Osteoblast (primary cell): ENCODE measurements around the gene ZFP64. TPM values are rescaled to one million over a fixed set of nuclear protein-coding genes. Genes with fewer than 3 reads are reported as not detected.

ENCODE experiments used
- DNase-seq: peaks from one replicate; pipeline ENCODE4 v3.0.0; 2011; ENCODE audit warnings: low spot score, mixed read lengths; ENCODE audit not compliant: insufficient read length; ENCODE audit errors: missing footprints
- H2AFZ ChIP-seq: 2 replicates; pipeline ENCODE4 v1.6.0; 2011; ENCODE audit warnings: mild to moderate bottlenecking, low read length
- H3K27ac ChIP-seq: 2 replicates; pipeline ENCODE4 v1.5.1; 2011; ENCODE audit warnings: mild to moderate bottlenecking, low read depth, low read length, moderate library complexity
- H3K27me3 ChIP-seq: 2 replicates; pipeline ENCODE4 v1.6.0; 2012; ENCODE audit warnings: mild to moderate bottlenecking, control low read depth, inconsistent platforms, low read length, moderate library complexity; ENCODE audit not compliant: insufficient read depth
- H3K36me3 ChIP-seq: 2 replicates; pipeline ENCODE4 v1.5.1; 2011; ENCODE audit warnings: mild to moderate bottlenecking, low read length, control low read depth, moderate library complexity; ENCODE audit not compliant: insufficient read depth
- H3K4me1 ChIP-seq: 2 replicates; pipeline ENCODE4 v1.5.1; 2011; ENCODE audit warnings: mild to moderate bottlenecking, low read length, control low read depth, moderate library complexity; ENCODE audit not compliant: insufficient read depth
- H3K4me2 ChIP-seq: 2 replicates; pipeline ENCODE4 v1.6.0; 2011; ENCODE audit warnings: mild to moderate bottlenecking, low read length; ENCODE audit not compliant: insufficient read depth
- H3K4me3 ChIP-seq: fragments of 200-600 bp; sonication (generic); 3 replicates; pipeline ENCODE4 v1.5.1; 2012; ENCODE audit warnings: mild to moderate bottlenecking, low read length, inconsistent platforms; ENCODE audit not compliant: insufficient read depth
- H3K79me2 ChIP-seq: 2 replicates; pipeline ENCODE4 v1.6.0; 2012; ENCODE audit warnings: mild to moderate bottlenecking, low read length, control low read depth, inconsistent platforms; ENCODE audit not compliant: insufficient read depth
- H3K9me3 ChIP-seq: 2 replicates; pipeline ENCODE4 v1.5.1; 2011; ENCODE audit warnings: low read depth, low read length, control low read depth
- H4K20me1 ChIP-seq: 2 replicates; pipeline ENCODE4 v1.6.0; 2012; ENCODE audit warnings: mild to moderate bottlenecking, low read length, control low read depth; ENCODE audit not compliant: insufficient read depth
- total RNA-seq: library from RNA; depleted of rRNA; stranded (reverse); fragments of >200 nt; gene quantifications from 2 replicates; pipeline ENCODE4 v1.2.3, GENCODE V29; 2012
- TF ChIP-seq, protein P1 (sequence below): IDR thresholded peaks from 2 replicates; pipeline ENCODE4 v1.5.1; 2011; ENCODE audit warnings: mild to moderate bottlenecking, low read depth, low read length, moderate library complexity; ENCODE audit errors: extremely low read depth

Gene ZFP64
- total RNA-seq, 1 donor, result 33.3 TPM

DNA sequence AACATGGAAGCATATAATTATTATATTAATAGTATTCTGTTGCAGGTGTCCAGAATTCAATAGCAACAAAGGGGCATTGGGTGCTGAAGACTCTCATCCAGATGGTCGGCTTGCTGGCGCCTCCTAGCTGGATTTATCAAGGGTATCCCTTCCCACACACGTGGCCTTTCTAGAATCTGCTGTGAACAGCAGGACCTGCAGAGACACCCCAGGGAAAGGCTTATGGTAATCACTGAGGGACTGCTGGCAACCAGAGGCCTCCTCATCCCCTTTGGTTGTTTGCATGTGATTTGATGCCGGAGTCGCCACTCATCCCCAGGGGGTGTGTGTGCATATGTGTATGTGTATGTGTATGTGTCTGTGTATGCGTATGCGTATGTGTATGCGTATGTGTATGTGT lies 20.6 kb downstream of the ZFP64 start:
- Histone ChIP-seq H2AFZ (no peak overlapping the region), H3K4me2 (no peak overlapping the region), H3K36me3 (no peaks in the 10 kb centered on the region), H3K4me1 (no peaks in the 10 kb centered on the region), H3K27ac (no peak overlapping the region), H3K27me3 (no peaks in the 10 kb centered on the region), H4K20me1 (no peaks in the 10 kb centered on the region), H3K4me3 (no peak overlapping the region), H3K9me3 (no peaks in the 10 kb centered on the region), H3K79me2 (no peaks in the 10 kb centered on the region)
- TF ChIP-seq, protein P1, sequence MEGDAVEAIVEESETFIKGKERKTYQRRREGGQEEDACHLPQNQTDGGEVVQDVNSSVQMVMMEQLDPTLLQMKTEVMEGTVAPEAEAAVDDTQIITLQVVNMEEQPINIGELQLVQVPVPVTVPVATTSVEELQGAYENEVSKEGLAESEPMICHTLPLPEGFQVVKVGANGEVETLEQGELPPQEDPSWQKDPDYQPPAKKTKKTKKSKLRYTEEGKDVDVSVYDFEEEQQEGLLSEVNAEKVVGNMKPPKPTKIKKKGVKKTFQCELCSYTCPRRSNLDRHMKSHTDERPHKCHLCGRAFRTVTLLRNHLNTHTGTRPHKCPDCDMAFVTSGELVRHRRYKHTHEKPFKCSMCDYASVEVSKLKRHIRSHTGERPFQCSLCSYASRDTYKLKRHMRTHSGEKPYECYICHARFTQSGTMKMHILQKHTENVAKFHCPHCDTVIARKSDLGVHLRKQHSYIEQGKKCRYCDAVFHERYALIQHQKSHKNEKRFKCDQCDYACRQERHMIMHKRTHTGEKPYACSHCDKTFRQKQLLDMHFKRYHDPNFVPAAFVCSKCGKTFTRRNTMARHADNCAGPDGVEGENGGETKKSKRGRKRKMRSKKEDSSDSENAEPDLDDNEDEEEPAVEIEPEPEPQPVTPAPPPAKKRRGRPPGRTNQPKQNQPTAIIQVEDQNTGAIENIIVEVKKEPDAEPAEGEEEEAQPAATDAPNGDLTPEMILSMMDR, result no peak
- no peak for DNase-seq

DNA sequence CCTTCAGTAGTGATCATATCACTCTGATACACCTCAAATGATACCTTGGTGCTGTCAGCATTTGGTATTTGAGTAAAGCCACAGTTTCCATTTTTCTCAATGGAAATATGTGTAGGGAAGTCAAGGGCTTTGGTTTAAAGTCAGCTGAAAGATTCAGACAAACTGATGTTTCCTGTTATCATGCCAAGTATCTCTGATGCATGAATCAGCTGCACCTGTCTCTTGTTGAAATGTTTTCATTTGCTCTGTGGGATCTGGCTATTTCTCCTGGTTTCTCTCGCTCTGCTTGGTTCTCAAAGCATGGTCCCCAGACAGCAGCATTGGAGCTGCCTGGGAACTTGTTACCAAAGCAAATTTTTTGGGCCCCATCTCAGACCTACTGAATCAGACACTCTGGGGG lies 23.5 kb downstream of the ZFP64 start:
- no peak overlapping the region for H3K4me2 ChIP-seq
- no peaks in the 10 kb centered on the region for H3K27me3 ChIP-seq
- no peaks in the 10 kb centered on the region for H4K20me1 ChIP-seq
- H3K79me2 ChIP-seq, result no peaks in the 10 kb centered on the region
- TF ChIP-seq, protein P1, result no peak
- H3K4me3 ChIP-seq, result no peak overlapping the region
- H3K9me3 ChIP-seq, result no peaks in the 10 kb centered on the region
- DNase-seq, result no peak
- H3K36me3 ChIP-seq, result peaks cover 8% of the 10 kb centered on the region
- no peak overlapping the region for H2AFZ ChIP-seq
- no peaks in the 10 kb centered on the region for H3K4me1 ChIP-seq
- no peak overlapping the region for H3K27ac ChIP-seq

DNA sequence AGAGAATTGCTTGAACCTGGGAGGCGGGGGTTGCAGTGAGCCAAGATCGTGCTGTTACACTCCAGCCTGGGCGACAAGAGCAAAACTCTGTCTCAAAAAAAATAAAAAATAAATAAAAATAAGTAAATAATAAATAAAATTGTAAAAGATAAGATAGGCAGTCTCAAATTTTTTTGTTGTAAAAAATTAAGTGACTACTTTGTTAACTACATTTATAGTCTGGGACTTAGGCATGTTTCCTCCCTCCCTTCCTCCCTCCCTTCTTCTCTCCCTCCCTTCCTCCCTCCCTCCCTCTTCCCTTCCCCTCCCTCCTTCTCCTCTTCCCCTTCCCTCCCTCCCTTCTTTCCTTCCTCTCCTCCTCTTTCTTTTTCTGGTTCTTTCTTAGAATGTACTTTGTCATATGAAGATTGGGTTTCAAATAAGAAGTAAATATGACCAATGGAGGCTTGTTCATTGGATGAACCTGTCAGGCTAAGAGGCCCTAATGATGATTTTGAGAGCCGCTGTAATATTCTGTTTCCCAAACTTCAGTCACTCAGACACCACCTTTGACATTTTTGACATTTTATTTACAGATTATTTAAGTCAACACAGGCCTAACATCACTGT lies 24.2 kb downstream of the ZFP64 start:
- Histone ChIP-seq H3K79me2 (no peaks in the 10 kb centered on the region), H3K4me2 (no peak overlapping the region), H2AFZ (no peak overlapping the region), H3K9me3 (no peaks in the 10 kb centered on the region), H3K27me3 (no peaks in the 10 kb centered on the region), H3K4me1 (no peaks in the 10 kb centered on the region), H3K36me3 (peaks cover 8% of the 10 kb centered on the region), H3K27ac (no peak overlapping the region), H3K4me3 (no peak overlapping the region), H4K20me1 (no peaks in the 10 kb centered on the region)
- no peak for DNase-seq
- TF ChIP-seq, protein P1, result no peak

DNA sequence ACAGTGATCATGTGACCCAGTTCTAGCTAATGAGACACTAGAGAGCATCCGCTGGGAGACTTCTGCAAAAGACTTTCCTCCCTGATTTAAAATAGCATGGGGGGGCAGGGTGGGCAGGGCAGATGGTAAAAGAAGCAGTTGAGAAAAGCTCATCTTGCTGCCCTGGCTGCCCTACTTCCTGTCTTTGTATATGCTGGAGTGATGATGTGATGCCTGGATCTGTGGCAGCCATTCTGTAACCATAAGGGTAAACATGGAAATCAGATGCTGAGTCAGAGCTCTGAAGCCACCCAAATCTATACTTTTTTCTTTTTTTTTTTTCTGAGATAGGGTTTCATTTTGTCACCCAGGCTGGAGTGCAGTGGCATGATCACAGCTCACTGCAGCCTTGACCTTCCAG lies 25.4 kb downstream of the ZFP64 start:
- Histone ChIP-seq H3K4me3 (no peak overlapping the region), H3K9me3 (no peaks in the 10 kb centered on the region), H3K36me3 (peaks cover 8% of the 10 kb centered on the region), H3K4me2 (no peak overlapping the region), H3K27ac (no peak overlapping the region), H4K20me1 (no peaks in the 10 kb centered on the region), H2AFZ (no peak overlapping the region), H3K79me2 (no peaks in the 10 kb centered on the region), H3K27me3 (no peaks in the 10 kb centered on the region), H3K4me1 (no peaks in the 10 kb centered on the region)
- DNase-seq, result no peak
- TF ChIP-seq, protein P1, result no peak
